GM23338 (cell line): ENCODE measurements around the gene RMC1.

ENCODE experiments used
- EZH2 ChIP-seq: fragments of 200-600 bp; sonication (generic); IDR thresholded peaks from one replicate; pipeline ENCODE4 v1.8.0; 2017; ENCODE audit warnings: antibody characterized with exemption, mild to moderate bottlenecking, low read depth; ENCODE audit not compliant: unreplicated experiment
- EZH2phosphoT487 ChIP-seq: fragments of 200-600 bp; sonication (generic); IDR thresholded peaks from one replicate; pipeline ENCODE4 v1.8.1; 2018; ENCODE audit warnings: antibody characterized with exemption; ENCODE audit not compliant: unreplicated experiment
- POLR2AphosphoS5 ChIP-seq: IDR thresholded peaks from 2 replicates; pipeline ENCODE4 v1.6.1; 2016; ENCODE audit warnings: antibody characterized with exemption, low read depth
- REST ChIP-seq: IDR thresholded peaks from one replicate; pipeline ENCODE4 v1.6.1; 2018; ENCODE audit warnings: antibody characterized with exemption; ENCODE audit not compliant: unreplicated experiment
- TF ChIP-seq, protein P1 (sequence below), 2 experiments: fragments of 200-600 bp in 1 of 2; sonication (generic) in 1 of 2; conservative IDR thresholded peaks; 2 replicates each; pipeline versions ENCODE4 v1.5.1 to v1.6.1; 2016 to 2017; ENCODE audit warnings: antibody characterized with exemption in 2 of 2, low read depth in 2 of 2, mild to moderate bottlenecking in 2 of 2, moderate library complexity in 1 of 2

- TF ChIP-seq EZH2 (no peak), REST (no peak), POLR2AphosphoS5 (no peak), EZH2phosphoT487 (no peak)
- TF ChIP-seq, protein P1, sequence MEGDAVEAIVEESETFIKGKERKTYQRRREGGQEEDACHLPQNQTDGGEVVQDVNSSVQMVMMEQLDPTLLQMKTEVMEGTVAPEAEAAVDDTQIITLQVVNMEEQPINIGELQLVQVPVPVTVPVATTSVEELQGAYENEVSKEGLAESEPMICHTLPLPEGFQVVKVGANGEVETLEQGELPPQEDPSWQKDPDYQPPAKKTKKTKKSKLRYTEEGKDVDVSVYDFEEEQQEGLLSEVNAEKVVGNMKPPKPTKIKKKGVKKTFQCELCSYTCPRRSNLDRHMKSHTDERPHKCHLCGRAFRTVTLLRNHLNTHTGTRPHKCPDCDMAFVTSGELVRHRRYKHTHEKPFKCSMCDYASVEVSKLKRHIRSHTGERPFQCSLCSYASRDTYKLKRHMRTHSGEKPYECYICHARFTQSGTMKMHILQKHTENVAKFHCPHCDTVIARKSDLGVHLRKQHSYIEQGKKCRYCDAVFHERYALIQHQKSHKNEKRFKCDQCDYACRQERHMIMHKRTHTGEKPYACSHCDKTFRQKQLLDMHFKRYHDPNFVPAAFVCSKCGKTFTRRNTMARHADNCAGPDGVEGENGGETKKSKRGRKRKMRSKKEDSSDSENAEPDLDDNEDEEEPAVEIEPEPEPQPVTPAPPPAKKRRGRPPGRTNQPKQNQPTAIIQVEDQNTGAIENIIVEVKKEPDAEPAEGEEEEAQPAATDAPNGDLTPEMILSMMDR (conservative IDR thresholded peaks at IDR 0.05; ENCODE audit: low read depth in 2 of 2): 0 out of 4 replicates have a peak, but pooled peaks of 1 of the 2 experiments have one; percentile 15
Observed at GRCh38 chr18:23536204-23536603, 32.9 kb downstream of the RMC1 start.
